Measurements from ENCODE around the gene ZNF200. TPM values are rescaled to one million over a fixed set of nuclear protein-coding genes. Genes with fewer than 3 reads are reported as not detected.

Gene ZNF200
- polyA plus RNA-seq, 1 of the 3 experiments (the other 2 are of a cell fraction): 2.8 TPM

- H3K79me2 ChIP-seq (ENCODE audit: insufficient read depth): no peaks in the 10 kb centered on the region
- ChIA-PET CTCF (interaction anchor here (0.9 to 3.1 kb wide), 6 partner anchors 23 to 131 kb away, joined by 3 to 10 read pairs (median 4); no protein-coding TSS in a partner anchor), POLR2A (interaction anchor here (0.5 to 1.0 kb wide), 2 partner anchors 45 to 91 kb away, joined by 3 to 5 read pairs; no protein-coding TSS in a partner anchor)
- H3K36me3 ChIP-seq (replicated peaks in 1 of 2; ENCODE audit: control insufficient read depth in 1 of 2, insufficient read depth in 2 of 2, low read length in 1 of 2): no peaks in the 10 kb centered on the region
- TF ChIP-seq JUND (IDR thresholded peaks at IDR 0.05) (no peak), ZBTB33 (IDR thresholded peaks at IDR 0.05; ENCODE audit: borderline replicate concordance, low read depth) (0 out of 2 replicates have a peak, but pooled peaks have one; percentile 36), RXRA (IDR thresholded peaks at IDR 0.05; ENCODE audit: borderline replicate concordance, low read depth) (0 out of 2 replicates have a peak, but pooled peaks have one; percentile 24), NFIC (IDR thresholded peaks at IDR 0.05; ENCODE audit: borderline replicate concordance) (no peak), CHD2 (IDR thresholded peaks at IDR 0.05; ENCODE audit: low read length, partially characterized antibody) (peak; percentile 28), FOSL2 (IDR thresholded peaks at IDR 0.05; ENCODE audit: borderline replicate concordance, low read depth) (peak; percentile 48; the same call in 1 of the 2 replicates), TCF12 (IDR thresholded peaks at IDR 0.05) (no peak), TEAD4 (IDR thresholded peaks at IDR 0.05; ENCODE audit: borderline replicate concordance, insufficient read depth) (peak; percentile 85; the same call in 1 of the 2 replicates), MAX (IDR thresholded peaks at IDR 0.05; ENCODE audit: low read depth) (peak; percentile 73), YY1 (IDR thresholded peaks at IDR 0.05; ENCODE audit: low read depth) (0 out of 2 replicates have a peak, but pooled peaks have one; percentile 36), GABPA (IDR thresholded peaks at IDR 0.05; ENCODE audit: low read depth) (peak; percentile 15; the same call in 1 of the 2 replicates), SIN3A (IDR thresholded peaks at IDR 0.05; ENCODE audit: borderline replicate concordance, low read depth, low read length) (0 out of 2 replicates have a peak, but pooled peaks have one; percentile 38)
- TF ChIP-seq, protein P1, sequence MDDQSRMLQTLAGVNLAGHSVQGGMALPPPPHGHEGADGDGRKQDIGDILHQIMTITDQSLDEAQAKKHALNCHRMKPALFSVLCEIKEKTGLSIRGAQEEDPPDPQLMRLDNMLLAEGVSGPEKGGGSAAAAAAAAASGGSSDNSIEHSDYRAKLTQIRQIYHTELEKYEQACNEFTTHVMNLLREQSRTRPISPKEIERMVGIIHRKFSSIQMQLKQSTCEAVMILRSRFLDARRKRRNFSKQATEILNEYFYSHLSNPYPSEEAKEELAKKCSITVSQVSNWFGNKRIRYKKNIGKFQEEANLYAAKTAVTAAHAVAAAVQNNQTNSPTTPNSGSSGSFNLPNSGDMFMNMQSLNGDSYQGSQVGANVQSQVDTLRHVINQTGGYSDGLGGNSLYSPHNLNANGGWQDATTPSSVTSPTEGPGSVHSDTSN (IDR thresholded peaks at IDR 0.05): no peak
- peak overlapping the region; percentile 79 for H3K4me2 ChIP-seq
- H3K9ac ChIP-seq: peak overlapping the region; percentile 51
- H3K27me3 ChIP-seq (ENCODE audit: insufficient read depth): peaks cover 8% of the 10 kb centered on the region; the same call in 1 of the 2 replicates
- peak; percentile 76 for DNase-seq
- H3K27ac ChIP-seq (ENCODE audit: low read depth in 2 of 2, low read length in 1 of 2): peak overlapping the region in 1 of 2 experiments; percentile 4; a peak in 1 of 4 replicates
- peaks cover 12% of the 10 kb centered on the region for H3F3A ChIP-seq (replicated peaks; ENCODE audit: insufficient read depth)
- H3K9me2 ChIP-seq: no peaks in the 10 kb centered on the region
- peak overlapping the region; percentile 63 to 90 for H3K4me3 ChIP-seq (ENCODE audit: low read depth in 2 of 2, low read length in 1 of 2)
- H3K4me1 ChIP-seq (ENCODE audit: control insufficient read depth in 1 of 2, insufficient read depth in 2 of 2, low read depth in 1 of 2, low read length in 1 of 2): peaks cover 0 to 8% of the 10 kb centered on the region in 2 experiments; a peak in 2 of 4 replicates
- H2AFZ ChIP-seq (ENCODE audit: low read depth): peak overlapping the region; percentile 100
- under 1% methylated on average over 29 of the region's 61 CpGs for WGBS (ENCODE audit: low lambda C conversion rate)
- no peaks in the 10 kb centered on the region for H3K9me3 ChIP-seq
- H4K20me1 ChIP-seq (ENCODE audit: insufficient read depth): no peaks in the 10 kb centered on the region
Observed at GRCh38 chr16:3188925-3189825, 45.8 kb downstream of the ZNF200 start.
